DMS153 treated with DMSO at 0.1 percent for 48 hours (cell line): ENCODE measurements around the gene PTPRS.

Source experiments
- DNase-seq: peaks from one replicate; lab custom pipeline; 2025; ENCODE audit not compliant: unreplicated experiment; lab: John Stamatoyannopoulos, UW

The PTPRS gene

DNA sequence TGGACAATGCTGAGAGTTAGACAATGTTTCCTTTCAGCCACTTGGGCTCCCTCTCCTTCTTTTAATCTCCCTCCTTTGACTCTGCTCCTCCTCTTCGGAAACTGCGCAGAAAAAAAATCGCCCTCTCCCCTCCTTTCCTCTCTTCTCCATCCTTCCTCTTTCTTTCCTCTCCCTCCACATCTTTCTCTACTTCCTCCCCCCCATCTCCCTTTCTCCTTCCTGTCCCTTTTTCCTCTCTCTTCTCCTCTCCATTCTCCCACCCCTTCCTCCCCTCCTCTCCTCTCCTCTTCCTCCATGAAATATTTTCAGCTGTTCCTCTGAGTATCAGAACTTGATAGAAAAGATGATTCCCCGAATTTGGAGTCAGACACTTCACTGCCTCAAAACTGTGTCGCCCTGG lies 15.1 kb upstream of the PTPRS start:
- no peak for DNase-seq

DNA sequence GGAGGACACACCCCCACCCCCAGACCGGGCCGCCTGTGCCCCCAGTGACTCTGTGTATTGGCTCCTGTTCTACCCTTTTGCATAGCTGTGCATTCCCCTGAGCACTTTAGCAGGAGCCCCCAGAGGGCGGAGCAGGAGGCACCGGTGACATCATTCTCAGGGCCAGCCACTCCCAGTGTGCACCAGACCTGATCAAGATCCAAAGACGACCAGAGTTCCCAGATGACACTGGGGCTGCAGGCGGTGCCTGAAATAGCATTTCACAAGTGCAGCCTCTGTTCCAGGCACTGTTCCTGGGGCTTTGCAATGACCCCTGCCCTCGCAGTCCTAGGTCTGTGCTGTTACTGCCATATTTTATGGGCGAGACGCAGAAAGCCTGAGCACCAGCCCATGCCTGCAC lies 14.5 kb upstream of the PTPRS start:
- no peak for DNase-seq

DNA sequence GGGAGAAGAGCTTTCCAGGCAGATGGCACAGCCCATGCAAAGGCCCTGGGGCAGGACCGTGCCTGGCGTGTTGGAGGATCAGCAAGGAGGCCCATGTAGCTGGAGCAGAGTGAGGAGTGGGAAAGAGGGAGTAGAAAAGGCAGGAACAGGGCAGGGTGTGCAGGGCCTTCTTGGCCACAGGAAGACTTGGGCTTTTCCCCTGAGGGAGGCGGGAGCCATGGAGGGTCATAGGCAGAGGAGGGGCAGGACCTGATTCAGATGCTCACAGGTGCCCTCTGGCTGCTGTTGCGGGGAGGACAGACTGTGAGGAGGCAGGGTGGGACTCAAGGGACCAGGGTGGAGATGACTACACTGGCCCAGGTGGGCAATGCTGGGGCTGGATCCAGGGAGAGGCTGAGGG lies 13.8 kb upstream of the PTPRS start:
- DNase-seq: no peak

DNA sequence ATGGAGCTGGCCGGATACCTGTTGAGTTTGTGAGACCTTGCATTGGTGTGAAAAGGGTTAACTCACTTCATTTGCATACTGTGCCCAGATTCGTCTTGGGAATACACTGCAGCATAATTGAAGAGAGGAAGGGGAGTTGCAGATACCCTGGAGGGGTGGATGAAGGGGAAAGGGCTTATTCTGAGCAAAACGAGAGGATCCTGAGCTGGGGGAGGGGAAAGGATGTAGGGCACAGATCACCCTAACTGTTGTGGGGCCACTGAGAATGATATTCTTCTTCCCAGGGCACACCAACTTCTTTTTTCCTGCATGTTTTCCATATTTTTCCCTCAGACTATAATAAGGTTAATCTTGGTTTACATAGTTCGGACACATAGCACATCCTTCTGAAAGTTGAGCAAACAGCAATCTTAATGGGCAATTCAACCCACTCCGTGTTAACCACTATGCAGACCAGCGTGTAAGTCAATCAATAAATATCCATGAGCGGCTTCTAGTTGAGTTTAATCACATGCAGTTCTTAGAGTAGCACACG lies 11.7 kb upstream of the PTPRS start:
- DNase-seq: no peak

DNA sequence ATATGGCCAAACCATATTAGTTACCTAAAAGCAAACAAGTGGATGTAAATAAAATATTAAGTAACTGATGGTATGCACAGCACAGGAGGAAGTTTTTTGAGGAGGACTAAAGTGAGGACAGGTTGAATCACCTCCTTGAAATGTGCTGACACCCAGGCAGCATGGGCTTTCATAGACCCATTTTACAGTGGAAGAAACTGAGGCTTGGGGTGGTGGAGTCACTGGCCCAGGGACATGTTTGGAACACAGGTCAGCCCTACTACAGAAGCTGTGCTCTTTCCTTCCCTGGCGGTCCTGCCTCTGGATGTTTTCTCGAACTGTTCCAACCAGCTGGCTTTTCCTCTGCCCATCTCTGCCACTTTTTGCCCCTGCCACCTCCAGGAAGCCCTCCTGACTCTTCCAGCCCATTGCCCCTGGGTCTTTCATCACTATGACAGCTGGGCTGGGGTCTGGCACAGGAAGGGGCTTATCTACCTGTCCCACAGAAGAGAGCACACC lies 11.2 kb upstream of the PTPRS start:
- no peak for DNase-seq

DNA sequence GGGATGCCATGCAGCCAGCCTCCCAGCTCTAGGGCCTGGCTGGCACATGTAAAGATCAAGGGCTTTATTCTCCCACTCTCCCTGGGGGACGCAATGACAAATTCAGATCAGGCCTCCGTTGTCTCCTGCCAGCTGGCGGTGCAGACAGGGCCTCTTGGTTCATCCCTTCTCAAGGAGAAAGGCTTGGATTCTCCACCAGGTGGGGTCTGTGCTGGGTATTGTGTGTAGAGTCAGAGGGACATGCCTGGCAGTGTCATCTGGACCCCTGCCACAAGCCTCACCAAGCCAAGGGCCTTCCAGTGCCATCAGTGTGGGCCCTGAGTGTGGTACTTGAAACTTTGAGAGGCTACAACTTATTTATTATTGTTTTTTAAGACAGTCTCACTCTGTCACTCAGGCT lies 8.4 kb upstream of the PTPRS start:
- DNase-seq: no peak

DNA sequence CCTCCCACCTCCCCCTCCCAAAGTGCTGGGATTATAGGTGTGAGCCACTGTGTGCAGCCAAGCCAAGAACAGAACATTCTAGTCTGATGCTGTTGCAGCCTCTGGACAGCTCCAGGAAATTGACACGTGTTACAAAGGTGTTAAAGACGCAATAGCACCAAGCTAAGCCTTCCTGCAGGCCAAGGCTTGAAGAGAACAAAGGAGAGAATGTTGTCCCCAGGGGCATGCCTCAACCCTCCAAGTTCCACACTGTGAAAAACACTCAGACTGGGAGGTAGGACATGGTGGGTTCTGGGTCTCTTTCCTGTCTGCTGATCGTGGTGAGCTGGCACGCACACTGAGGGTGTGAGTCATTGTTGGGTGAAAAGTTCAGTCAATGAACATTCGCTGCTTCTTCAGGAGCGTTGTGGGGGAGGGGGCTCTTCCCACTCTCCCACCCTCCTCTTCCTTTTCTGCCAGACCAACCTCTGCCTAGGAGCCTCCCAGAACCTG lies 5.3 kb upstream of the PTPRS start:
- DNase-seq: no peak

DNA sequence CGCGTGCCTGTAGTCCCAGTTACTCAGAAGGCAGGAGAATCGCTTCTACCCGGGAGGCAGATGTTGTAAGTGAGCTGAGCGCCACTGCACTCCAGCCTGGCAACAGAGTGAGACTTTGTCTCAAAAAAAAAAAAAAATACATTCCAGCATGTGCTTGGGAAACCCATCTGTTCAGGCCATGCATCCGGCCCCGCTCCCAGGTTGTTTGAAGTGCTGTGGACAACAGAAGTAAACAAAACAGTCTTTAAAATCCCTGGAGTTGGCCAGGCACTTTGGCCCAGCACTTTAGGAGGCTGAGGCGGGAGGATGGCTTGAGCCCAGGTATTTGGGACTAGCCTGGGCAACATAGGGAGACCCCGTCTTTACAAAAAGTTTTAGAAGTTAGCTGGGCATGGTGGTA lies 3.2 kb upstream of the PTPRS start:
- DNase-seq: no peak

DNA sequence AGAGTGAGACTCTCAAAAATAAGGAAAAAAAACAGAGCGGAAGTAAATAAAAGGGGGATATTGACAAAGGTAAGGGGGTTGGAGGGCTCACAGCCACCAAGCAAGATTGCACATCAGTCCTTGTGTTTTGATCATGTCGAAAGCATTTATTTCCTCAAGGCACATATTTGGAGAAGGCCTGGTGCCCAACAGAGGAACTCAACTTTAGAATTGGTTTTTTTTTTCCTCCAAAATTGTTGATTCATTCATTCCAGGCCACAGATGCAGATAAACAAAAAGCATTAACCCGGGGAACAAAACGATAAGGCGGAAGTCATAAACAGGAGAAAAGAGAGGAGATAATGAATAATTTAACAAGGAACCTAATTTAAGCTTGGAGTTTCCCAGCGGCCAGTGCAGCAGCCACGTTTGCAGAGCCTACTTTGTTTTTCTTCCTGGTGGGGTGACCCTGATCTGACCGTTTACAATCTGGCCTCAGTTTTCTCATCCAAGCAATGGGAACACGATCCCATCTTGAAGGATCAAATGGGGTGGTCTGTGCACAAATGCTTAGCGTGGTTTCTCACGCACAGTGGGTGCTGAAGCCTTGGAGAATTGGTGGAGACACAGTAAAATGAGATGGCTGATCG lies 2.1 kb upstream of the PTPRS start:
- no peak for DNase-seq

DNA sequence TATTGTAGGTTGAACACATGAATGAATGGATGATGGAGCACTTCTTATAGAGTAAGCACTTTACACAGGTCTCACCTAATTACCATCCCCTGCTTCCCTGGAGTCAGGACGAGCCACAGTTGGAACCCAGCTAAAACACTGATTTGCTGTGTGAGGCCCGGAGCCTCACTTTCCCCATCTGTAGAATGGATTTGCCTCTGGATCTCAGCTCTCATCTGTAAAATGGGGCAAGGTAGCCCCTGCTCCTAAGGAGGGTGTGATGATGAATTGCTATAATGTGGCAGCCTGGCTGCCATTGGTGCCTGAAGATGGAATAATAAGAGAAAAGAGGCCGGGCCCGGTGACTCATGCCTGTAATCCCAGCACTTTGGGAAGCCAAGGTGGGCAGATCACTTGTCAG lies 1.4 kb upstream of the PTPRS start:
- no peak for DNase-seq

DNA sequence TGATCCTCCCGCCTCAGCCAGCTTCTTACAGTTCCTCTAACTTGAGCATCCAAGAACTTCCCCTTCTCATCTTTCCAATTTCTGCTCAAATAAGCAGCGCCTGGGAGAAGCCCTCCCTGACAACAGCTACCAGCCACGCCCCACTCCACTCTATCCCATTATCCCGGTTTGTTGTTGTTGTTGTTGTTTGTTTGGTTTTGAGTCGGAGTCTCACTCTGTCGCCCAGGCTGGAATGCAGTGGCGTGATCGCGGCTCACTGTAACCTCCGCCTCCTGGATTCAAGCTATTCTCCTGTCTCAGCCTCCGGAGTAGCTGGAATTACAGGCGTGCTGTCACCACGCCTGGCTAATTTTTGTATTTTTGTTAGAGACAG lies 822 bp upstream of the PTPRS start:
- no peak for DNase-seq

DNA sequence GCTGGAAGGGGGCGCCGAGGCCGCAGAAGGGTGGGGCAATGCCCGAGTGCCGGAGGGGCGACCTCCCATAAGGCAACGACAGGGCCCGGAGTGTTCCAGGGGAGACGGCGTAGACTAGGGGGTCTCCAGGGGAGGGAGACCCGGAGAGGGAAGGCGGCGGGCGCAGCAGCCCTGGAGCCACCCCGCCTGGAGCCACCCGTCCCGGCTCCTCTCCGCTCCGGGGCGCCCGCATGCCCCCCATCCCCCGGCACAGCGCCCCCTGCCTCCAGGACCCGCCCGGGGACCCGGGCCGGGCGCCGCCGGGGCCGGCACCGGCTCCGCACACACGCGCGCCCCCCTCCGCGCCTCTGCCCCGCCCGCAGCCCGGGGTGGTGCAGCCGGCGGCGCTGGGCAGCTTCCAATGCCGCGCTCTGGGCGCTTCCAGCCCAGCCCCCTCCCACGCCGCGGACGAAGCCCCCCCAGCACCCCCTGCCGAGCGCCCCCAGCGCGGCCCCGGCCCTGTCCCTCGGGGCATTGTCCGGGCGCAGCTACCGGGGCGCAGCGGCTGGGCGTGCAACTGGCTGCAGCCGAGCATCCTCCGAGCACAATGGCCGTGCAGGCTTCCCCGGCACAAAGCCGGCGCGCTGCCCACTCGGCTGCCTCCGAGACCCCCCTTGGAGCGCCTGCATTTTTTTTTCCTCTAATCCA lies 519 bp downstream of the PTPRS start:
- no peak for DNase-seq

DNA sequence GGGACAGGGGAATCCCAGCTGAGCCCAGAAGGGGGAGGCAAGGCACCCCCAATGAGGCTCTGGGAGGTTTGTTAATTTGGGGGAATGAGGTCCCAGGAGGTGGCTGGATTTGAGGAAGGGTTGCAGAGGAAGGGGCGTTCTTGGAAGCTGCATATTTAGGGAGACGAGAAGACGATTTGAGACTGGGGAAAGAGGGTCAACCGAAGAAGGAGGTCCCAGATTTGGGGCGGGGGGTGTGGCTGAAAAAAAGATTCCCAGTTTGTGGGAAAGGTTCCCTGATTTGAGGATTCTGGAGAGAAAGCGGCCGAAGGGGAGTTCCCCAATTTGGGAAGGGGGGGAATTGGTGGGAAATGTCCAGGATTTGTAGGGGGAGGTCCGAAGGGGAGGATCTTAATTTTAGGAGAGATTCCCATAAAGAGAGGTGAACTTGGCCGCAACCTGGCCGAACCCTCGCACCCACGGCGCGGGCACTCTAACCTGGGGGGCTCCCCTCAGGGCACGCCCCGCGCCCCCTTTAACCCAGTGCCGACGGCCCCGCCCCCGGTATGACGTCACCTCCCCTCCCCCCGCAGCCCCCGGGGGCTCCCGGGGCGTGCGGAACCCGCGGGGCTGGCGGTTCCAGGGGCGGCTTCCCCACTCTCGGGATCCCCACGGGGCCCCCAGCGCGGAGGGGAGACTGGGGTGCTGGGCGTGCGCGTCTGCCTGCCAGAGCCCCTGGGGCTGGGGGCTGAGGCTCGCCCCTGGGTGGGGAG lies 1.2 kb downstream of the PTPRS start:
- no peak for DNase-seq

DNA sequence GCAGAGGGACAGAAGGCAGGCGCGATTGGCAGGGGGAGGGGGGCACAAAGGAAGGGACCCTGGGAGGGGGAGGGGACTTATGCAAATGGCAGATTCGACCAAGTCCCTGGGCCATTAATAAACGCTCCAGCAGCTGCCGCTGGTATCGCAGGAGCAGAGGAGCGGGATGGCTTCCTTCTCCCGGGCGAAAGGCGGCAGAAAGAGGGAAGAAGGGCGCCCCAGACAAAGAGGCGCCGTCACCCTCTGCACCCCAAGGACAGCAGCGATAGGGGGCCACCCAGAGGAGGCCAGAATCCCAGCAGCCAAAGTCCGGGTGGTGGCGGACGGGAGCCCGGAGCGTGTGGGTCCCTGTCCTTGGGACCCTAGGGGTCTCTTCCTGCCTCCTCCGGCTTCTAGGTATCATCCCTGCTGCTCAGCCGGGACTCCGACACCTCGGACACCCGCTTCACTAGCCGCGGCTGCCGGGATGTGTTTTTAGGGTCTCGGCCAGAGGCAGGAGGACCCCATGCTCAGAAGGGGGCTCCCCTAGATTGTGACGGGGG lies 1.9 kb downstream of the PTPRS start:
- no peak for DNase-seq

DNA sequence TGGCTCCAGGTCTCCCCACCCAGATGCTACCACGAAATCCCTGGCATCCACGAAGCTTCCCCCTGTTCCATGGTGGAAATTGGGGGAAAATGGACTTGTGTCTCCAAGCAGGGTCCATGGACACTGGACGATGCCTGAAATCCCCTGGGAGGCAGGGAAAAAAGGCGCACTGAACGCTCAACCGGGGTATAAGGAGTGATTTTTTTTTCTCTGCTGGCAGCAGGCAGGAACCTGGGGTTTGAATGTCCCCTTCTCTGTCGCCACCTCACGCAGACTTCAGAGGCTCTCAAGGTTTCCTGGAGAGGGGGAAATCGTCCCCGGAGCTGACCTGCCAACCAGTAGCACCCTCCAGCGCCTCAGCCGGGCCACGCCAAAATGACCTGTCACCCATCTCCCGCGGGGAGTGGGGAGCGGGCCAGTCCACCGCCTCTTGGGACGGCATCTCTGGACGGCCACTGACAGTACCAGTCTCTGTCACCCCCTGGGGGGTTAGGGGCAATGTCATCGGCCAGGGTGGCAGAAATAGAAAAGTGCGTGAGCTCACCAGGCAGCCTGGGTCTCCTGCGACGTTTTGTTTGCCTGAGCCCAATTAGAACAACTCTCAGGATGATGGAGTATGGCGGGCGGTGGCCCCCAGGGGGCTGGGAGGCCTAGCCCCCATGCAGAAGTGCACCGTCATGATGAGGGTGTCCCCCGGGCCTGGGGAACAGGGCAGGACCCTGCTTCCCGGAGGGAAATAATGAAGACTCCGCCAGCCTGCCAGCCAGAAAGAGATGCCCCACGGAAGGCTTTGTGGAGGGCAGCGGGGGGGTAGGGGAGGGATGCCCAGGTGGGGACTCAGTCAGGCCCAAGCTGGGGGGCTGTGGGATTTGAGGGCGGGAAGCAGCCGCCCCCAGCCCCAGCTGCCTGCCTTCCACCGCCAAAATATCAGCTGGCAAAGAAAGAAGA lies 2.6 kb downstream of the PTPRS start:
- no peak for DNase-seq

DNA sequence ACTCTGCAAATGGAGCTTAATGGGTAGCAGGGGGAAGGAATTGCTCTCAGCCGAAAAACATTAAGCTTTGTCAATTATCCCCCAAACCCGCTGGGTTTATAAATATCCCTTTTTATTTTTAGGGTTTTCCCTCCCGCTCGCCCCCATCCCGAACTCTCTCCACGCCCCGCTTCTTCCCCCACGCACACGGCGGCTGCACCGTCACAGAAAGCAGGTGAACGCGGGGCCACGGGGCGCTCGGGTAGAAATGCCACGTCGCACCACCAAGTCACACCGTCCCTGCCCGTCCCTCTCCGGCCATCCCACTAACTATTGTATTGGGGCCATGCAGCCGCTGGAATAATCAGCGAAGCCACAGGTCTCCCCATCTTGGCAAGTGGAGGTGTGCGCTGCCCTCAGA lies 3.5 kb downstream of the PTPRS start:
- DNase-seq: no peak

DNA sequence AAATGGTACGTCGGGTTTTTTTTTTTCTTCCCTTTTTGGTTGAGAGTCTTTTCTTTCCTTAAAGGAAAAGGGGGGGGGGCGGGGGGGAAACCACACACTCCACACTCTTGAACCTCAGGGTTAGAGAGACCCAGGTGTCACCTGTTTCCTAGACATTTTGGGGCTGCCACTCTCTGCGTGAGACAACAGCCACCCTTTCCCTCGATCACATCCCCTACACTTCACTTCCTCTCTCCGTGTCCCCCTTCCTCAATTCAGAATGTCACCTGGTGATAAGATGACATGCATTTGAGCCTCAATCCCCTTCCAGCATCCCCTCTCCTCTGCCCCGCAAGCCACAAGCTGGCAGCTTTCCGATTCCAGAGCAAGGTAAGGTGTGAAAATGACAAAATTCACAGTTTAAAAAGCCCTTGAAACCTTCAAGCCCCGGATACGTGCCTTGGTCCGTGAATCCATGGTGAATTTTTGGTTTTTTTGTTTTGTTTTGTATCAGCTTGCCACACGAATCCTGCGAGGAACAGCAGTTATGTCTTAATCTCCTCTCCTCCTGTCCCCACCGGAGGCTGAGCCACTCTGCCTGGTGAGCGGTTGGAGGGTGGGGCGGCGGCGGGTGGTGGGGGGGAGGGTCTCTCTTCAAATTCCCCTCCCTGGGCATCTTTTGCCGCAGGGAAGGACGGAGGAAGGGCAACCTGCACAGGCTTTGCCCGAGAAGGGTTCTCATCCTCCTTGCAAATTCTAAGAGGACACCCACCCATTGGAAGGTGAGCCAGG lies 4.2 kb downstream of the PTPRS start:
- DNase-seq: no peak

DNA sequence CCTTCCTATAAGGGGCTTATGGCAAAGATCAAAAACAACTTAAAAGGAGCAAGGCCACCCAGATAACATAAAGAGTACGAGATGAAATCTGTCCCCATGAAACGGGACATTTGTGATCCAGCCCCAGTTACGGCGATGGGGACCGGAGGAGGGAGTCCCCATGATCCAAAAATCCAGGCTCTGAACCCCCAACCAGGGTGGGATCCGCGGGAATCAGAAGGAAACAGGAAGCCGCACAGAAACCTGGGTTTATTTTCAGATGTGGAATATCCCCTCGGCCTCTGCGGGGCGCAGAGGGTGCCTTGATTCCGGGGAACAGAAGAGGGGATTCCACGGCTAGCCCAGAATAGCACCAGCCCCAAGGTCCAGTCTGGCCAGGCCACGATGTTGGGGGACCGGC lies 5.0 kb downstream of the PTPRS start:
- DNase-seq: no peak

DNA sequence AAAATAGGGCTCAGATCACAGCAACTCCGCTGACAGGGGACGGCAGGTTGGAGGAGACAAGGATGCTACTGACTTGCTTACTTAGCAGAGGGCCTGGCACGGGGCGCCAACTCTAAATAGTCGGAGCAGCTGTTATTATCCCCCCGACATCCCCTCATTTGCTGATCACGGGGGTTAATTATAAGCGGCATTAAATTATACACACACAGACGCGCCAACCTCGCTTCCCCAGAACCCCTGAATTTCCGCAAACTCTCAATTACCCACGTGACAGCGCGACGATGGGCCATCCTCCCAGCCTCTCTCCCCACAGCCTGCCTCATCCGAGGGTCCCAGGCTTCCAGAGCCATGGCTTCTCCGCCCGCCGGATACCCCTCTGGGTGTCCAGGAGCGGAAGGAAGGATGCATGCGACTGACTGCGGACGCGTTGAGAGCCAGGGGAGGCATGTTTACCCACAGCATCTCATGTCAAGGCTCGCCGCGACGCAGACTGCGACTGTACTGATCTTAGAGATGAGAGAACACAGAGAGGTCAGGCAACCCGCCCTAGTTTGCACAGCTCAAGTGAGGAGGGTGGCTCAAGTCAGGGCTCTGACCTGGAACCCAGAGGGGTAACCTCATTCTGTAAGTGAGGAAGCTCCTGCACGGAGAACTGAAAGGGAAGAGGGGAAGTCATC lies 5.7 kb downstream of the PTPRS start:
- no peak for DNase-seq
